Tibial nerve (tissue), 4 donors: ENCODE measurements around the gene FHAD1.

ENCODE experiments used
- EP300 ChIP-seq, 2 donors: sonication (generic); formaldehyde crosslinking; IDR thresholded peaks; one replicate each; pipeline ENCODE4 v1.6.1; 2017; ENCODE audit warnings: antibody characterized with exemption in 2 of 2, mild to moderate bottlenecking in 1 of 2
- POLR2A ChIP-seq, 2 donors: fragments of 450-650 bp; IDR thresholded peaks; one replicate each; pipeline ENCODE4 v1.6.1; 2017; ENCODE audit warnings: antibody characterized with exemption in 2 of 2, mild to moderate bottlenecking in 2 of 2, moderate library complexity in 2 of 2
- TF ChIP-seq, protein P1 (sequence below), 5 experiments: fragments of 200-600 bp in 3 of 5; fragments of 450-650 bp in 2 of 5; sonication (generic) in 3 of 5; IDR thresholded peaks; one replicate each; pipeline ENCODE4 v1.5.1; 2016 to 2019; ENCODE audit warnings: antibody characterized with exemption in 5 of 5, mild to moderate bottlenecking in 3 of 5, moderate library complexity in 2 of 5

GRCh38 chr1:15348648-15349047 is 101.6 kb downstream of the FHAD1 start:
- TF ChIP-seq, protein P1, sequence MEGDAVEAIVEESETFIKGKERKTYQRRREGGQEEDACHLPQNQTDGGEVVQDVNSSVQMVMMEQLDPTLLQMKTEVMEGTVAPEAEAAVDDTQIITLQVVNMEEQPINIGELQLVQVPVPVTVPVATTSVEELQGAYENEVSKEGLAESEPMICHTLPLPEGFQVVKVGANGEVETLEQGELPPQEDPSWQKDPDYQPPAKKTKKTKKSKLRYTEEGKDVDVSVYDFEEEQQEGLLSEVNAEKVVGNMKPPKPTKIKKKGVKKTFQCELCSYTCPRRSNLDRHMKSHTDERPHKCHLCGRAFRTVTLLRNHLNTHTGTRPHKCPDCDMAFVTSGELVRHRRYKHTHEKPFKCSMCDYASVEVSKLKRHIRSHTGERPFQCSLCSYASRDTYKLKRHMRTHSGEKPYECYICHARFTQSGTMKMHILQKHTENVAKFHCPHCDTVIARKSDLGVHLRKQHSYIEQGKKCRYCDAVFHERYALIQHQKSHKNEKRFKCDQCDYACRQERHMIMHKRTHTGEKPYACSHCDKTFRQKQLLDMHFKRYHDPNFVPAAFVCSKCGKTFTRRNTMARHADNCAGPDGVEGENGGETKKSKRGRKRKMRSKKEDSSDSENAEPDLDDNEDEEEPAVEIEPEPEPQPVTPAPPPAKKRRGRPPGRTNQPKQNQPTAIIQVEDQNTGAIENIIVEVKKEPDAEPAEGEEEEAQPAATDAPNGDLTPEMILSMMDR (IDR thresholded peaks at IDR 0.05) = no peak
- no peak for TF ChIP-seq POLR2A (IDR thresholded peaks at IDR 0.05)
- TF ChIP-seq EP300 (IDR thresholded peaks at IDR 0.05) = no peak
